HG02840 (cell line): Measurements from ENCODE around the gene PTX4.

ENCODE experiments used
- ATAC-seq: cut with Tn5 transposase; IDR thresholded peaks from one replicate; pipeline ENCODE4 v1.9.1; 2021; ENCODE audit warnings: mild to moderate bottlenecking, moderate library complexity, moderate number of reproducible peaks; ENCODE audit not compliant: unreplicated experiment, low FRiP score

Gene PTX4

GRCh38 chr16:1501630-1502029 lies 12.9 kb upstream of the PTX4 start:
- ATAC-seq: no peak

GRCh38 chr16:1500465-1501150 lies 11.9 kb upstream of the PTX4 start:
- ATAC-seq: no peak

- no peak for ATAC-seq
Measured at GRCh38 chr16:1499756-1500464, 11.2 kb upstream of the PTX4 start.

- no peak for ATAC-seq
Measured at GRCh38 chr16:1498899-1499676, 10.3 kb upstream of the PTX4 start.

GRCh38 chr16:1497014-1497598 lies 8.4 kb upstream of the PTX4 start:
- no peak for ATAC-seq

GRCh38 chr16:1496464-1496863 lies 7.7 kb upstream of the PTX4 start:
- no peak for ATAC-seq

- ATAC-seq: no peak
Measured at GRCh38 chr16:1495889-1496262, 7.1 kb upstream of the PTX4 start.

GRCh38 chr16:1495211-1495888 lies 6.6 kb upstream of the PTX4 start:
- ATAC-seq: no peak

- no peak for ATAC-seq
Measured at GRCh38 chr16:1494711-1495110, 6.0 kb upstream of the PTX4 start.

GRCh38 chr16:1494129-1494640 lies 5.4 kb upstream of the PTX4 start:
- no peak for ATAC-seq

GRCh38 chr16:1493746-1494094 lies 5.0 kb upstream of the PTX4 start:
- ATAC-seq: no peak

- no peak for ATAC-seq
Measured at GRCh38 chr16:1492923-1493745, 4.4 kb upstream of the PTX4 start, which contains the start of gene TELO2. TELO2 (plus strand) TSS chr16:1493360; CDS start chr16:1494282, 922 bp downstream.

GRCh38 chr16:1492082-1492922 lies 3.6 kb upstream of the PTX4 start:
- no peak for ATAC-seq

- no peak for ATAC-seq
Measured at GRCh38 chr16:1491327-1491726, 2.6 kb upstream of the PTX4 start.

GRCh38 chr16:1489077-1489476 lies 333 bp upstream of the PTX4 start:
- no peak for ATAC-seq

GRCh38 chr16:1488054-1488601 lies 616 bp downstream of the PTX4 start:
- no peak for ATAC-seq

GRCh38 chr16:1487395-1488053 lies 1.2 kb downstream of the PTX4 start:
- no peak for ATAC-seq
